Esophagus squamous epithelium (tissue), 4 donors: ENCODE results near the gene LMNTD2.

Experiments used
- POLR2A ChIP-seq, 4 donors: fragments of 450-650 bp; IDR thresholded peaks; one replicate each; pipeline ENCODE4 v1.6.1; 2017; ENCODE audit warnings: antibody characterized with exemption in 4 of 4, mild to moderate bottlenecking in 4 of 4, moderate library complexity in 3 of 4
- TF ChIP-seq, protein P1 (sequence below), 6 experiments: fragments of 450-650 bp in 4 of 6; fragments of 200-600 bp in 2 of 6; sonication (generic) in 2 of 6; IDR thresholded peaks; one replicate each; pipeline ENCODE4 v1.5.1; 2016 to 2019; ENCODE audit warnings: antibody characterized with exemption in 6 of 6, mild to moderate bottlenecking in 4 of 6, moderate library complexity in 4 of 6

DNA sequence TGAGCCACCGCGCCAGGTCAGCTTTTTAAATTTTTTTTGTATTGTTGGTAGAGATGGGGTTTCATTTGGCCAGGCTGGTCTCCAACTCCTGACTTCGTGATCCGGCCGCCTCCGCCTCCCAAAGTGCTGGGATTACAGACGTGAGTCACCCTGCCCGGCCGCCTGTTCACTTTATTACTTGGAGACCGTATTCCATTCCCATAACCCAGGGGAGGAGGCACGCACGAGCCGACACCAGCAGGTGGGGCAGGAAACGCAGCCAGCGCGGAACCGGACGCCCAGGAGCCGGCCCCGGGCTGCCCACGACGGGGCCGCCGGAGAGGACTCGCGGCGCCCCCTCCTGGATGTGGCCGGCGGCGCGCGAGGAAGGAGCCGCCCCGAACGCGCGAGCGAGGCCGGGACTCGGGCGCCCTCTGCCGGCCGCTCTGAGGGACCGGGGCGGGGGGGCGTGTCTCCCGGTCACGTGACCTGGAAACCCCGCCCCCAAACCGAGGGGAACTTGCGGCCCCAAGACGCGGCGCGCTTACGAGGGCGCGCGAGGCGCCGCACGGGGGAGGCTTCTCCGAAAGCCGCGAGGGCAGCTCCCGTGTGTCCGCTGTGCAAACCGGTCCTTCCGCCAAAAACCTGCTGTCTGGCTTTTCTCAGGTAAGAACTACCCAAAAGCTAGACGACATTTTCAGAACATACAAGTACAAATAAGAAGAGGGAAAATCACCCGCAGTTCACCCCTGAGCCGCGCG is 41.9 kb downstream of the LMNTD2 start:
- TF ChIP-seq, protein P1, sequence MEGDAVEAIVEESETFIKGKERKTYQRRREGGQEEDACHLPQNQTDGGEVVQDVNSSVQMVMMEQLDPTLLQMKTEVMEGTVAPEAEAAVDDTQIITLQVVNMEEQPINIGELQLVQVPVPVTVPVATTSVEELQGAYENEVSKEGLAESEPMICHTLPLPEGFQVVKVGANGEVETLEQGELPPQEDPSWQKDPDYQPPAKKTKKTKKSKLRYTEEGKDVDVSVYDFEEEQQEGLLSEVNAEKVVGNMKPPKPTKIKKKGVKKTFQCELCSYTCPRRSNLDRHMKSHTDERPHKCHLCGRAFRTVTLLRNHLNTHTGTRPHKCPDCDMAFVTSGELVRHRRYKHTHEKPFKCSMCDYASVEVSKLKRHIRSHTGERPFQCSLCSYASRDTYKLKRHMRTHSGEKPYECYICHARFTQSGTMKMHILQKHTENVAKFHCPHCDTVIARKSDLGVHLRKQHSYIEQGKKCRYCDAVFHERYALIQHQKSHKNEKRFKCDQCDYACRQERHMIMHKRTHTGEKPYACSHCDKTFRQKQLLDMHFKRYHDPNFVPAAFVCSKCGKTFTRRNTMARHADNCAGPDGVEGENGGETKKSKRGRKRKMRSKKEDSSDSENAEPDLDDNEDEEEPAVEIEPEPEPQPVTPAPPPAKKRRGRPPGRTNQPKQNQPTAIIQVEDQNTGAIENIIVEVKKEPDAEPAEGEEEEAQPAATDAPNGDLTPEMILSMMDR (IDR thresholded peaks at IDR 0.05): peak; percentile 97 to 100 (median 100)
- peak in 1 of 4 donors; percentile 29 for TF ChIP-seq POLR2A (IDR thresholded peaks at IDR 0.05)
